Thyroid gland (tissue), 4 donors: ENCODE measurements around the gene LHPP. TPM values are rescaled to one million over a fixed set of nuclear protein-coding genes. Genes with fewer than 3 reads are reported as not detected.

ENCODE experiments used
- DNase-seq, 2 donors: peaks; one replicate each; pipeline ENCODE4 v3.0.0-alpha.2; 2019
- H3K27ac ChIP-seq, 3 donors: fragments of 200-600 bp; sonication (generic); 1 replicate in 2 of 3; 2 replicates in 1 of 3; pipeline ENCODE4 v1.5.1; 2016 to 2019; ENCODE audit warnings: mild to moderate bottlenecking in 1 of 3, moderate library complexity in 1 of 3
- H3K27me3 ChIP-seq: fragments of 200-600 bp; sonication (generic); one replicate; pipeline ENCODE4 v1.5.1; 2019
- H3K36me3 ChIP-seq, 2 donors: fragments of 200-600 bp; sonication (generic); one replicate each; pipeline ENCODE4 v1.5.1; 2016 to 2019
- H3K4me1 ChIP-seq, 2 donors: fragments of 200-600 bp; sonication (generic); one replicate each; pipeline ENCODE4 v1.5.1; 2017 to 2019
- H3K4me3 ChIP-seq, 3 donors: fragments of 200-600 bp; sonication (generic); replicated peaks in 1 of 3; 1 replicate in 2 of 3; 2 replicates in 1 of 3; pipeline ENCODE4 v1.5.1; 2016; ENCODE audit warnings: mild to moderate bottlenecking in 1 of 3
- H3K9me3 ChIP-seq: fragments of 200-600 bp; sonication (generic); one replicate; pipeline ENCODE4 v1.5.1; 2017
- POLR2A ChIP-seq, 2 donors: fragments of 450-650 bp; IDR thresholded peaks; one replicate each; pipeline ENCODE4 v1.6.1; 2017; ENCODE audit warnings: antibody characterized with exemption in 2 of 2, mild to moderate bottlenecking in 2 of 2, moderate library complexity in 1 of 2
- WGBS, 2 donors: methylation state at CpG; one replicate each; pipeline ENCODE4 v1.1.5; 2017; 5-methylcytosine and 5-hydroxymethylcytosine counted together
- intact Hi-C: fragments of 100-400 bp; cut with DNase I; formaldehyde crosslinking; loops from one replicate; pipeline ENCODE4 v1.15.1; 2023
- total RNA-seq, 4 donors: library from RNA; depleted of rRNA; stranded (reverse); fragments of >200 nt; gene quantifications; one replicate each; pipeline ENCODE4 v1.2.3, GENCODE V29; 2016
- TF ChIP-seq, protein P1 (sequence below), 6 experiments: fragments of 200-600 bp in 3 of 6; fragments of 450-650 bp in 3 of 6; sonication (generic) in 3 of 6; IDR thresholded peaks; one replicate each; pipeline ENCODE4 v1.5.1; 2016 to 2019; ENCODE audit warnings: antibody characterized with exemption in 6 of 6, mild to moderate bottlenecking in 2 of 6, inconsistent platforms in 1 of 6, moderate library complexity in 1 of 6

Gene LHPP
- total RNA-seq, 4 donors from 2014 or later: 8.3 to 69.9 (median 48.3) TPM

DNA sequence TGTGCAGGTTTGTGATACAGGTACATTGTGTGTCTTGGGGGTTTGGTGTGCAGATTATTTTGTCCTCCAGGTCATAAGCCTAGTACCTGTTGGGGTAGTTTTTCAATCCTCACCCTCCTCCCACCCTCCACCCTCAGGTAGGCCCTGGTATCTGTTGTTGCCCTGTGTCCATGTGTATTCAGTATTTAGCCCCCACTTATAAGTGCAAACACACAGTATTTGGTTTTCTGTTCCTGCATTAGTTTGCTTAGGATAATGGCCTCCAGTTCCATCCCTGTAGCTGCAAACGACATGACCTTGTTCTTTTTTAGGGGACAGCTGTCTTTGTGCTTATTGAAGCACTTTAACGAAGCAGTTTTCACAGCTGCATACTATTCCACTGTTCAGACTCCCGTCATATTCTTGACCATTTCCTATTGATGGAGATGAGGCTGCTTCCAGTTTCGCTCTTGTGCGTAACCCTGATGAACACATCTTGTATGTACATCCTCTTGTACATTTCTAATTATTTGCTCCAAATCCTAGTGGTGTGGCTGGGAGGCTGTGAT is 47.4 kb downstream of the LHPP start:
- 77 to 93% methylated on average over 5 of the region's 5 CpGs for WGBS, 2 donors
- Histone ChIP-seq H3K9me3 (no peaks in the 10 kb centered on the region), H3K4me1 (peaks cover 3 to 6% of the 10 kb centered on the region in 2 donors), H3K4me3 (no peak overlapping the region), H3K36me3 (no peaks in the 10 kb centered on the region), H3K27ac (no peak overlapping the region), H3K27me3 (no peaks in the 10 kb centered on the region)
- intact Hi-C loops: no loop called here
- TF ChIP-seq, protein P1, sequence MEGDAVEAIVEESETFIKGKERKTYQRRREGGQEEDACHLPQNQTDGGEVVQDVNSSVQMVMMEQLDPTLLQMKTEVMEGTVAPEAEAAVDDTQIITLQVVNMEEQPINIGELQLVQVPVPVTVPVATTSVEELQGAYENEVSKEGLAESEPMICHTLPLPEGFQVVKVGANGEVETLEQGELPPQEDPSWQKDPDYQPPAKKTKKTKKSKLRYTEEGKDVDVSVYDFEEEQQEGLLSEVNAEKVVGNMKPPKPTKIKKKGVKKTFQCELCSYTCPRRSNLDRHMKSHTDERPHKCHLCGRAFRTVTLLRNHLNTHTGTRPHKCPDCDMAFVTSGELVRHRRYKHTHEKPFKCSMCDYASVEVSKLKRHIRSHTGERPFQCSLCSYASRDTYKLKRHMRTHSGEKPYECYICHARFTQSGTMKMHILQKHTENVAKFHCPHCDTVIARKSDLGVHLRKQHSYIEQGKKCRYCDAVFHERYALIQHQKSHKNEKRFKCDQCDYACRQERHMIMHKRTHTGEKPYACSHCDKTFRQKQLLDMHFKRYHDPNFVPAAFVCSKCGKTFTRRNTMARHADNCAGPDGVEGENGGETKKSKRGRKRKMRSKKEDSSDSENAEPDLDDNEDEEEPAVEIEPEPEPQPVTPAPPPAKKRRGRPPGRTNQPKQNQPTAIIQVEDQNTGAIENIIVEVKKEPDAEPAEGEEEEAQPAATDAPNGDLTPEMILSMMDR (IDR thresholded peaks at IDR 0.05): no peak
- no peak for TF ChIP-seq POLR2A (IDR thresholded peaks at IDR 0.05)
- no peak for DNase-seq

DNA sequence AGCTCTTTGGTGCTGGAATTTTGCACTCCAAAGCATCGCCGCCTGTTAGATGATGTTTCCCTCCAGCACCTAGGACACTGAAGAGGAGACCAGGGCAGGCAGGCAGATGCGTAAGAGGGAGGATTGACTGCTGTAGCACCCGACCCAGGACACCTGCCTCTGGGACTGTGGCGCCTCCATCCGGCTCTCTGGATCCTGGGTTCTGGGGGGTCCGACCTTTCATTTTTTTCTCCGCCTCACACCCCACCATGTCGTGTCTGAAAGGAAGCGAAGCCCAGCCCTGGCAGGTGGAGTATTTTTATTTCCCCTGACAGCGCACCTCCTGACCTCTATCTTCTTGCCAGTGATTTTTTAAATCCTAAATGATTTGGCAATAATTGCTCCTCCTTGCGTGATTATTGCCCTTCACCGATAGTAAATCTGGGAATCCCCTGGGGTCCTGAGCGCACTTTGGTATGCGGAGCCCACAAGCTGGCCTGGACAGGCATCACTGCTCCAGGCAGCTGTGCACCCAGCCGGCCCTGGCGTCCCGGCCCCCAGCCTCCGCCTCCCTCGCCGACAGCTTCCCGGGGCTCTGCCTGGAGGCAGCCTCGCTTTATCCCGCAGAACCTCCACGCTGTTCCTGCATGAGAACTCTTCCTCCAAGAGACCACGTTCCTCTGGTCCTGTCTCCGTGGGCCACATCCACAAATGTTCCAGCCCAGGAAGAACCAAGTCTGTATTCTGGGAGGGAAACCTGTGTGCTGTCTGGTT is 48.4 kb downstream of the LHPP start:
- Histone ChIP-seq H3K9me3 (no peaks in the 10 kb centered on the region), H3K4me1 (peaks cover 3 to 6% of the 10 kb centered on the region in 2 donors), H3K4me3 (no peak overlapping the region), H3K27me3 (no peaks in the 10 kb centered on the region), H3K27ac (no peak overlapping the region), H3K36me3 (no peaks in the 10 kb centered on the region)
- intact Hi-C loops: no loop called here
- WGBS, 2 donors: 91 to 95% methylated on average over 21 to 27 of the region's 27 CpGs
- no peak for DNase-seq
- TF ChIP-seq, protein P1 (IDR thresholded peaks at IDR 0.05): no peak
- TF ChIP-seq POLR2A (IDR thresholded peaks at IDR 0.05): no peak

DNA sequence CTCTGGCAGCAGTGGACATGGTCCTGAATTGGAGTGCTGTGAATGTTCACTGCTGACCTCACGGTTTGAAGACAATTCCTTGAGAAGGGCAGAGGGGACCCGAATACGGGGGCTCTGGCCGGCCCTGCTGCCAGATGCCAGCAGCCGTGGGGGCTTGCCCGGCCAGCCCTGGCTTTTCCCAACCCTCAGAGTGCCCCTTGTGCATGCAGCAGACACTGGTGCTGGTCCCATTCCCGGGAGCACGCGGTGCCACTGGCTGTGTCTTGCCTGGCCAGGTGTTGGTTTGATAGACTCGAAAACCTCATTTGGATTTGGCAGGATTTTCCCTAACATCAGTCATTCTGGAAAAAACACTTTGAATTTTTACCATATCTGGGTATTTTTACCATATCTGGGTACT is 49.1 kb downstream of the LHPP start:
- no peak overlapping the region for H3K27ac ChIP-seq
- no peaks in the 10 kb centered on the region for H3K9me3 ChIP-seq
- TF ChIP-seq POLR2A (IDR thresholded peaks at IDR 0.05): no peak
- TF ChIP-seq, protein P1 (IDR thresholded peaks at IDR 0.05): no peak
- no peaks in the 10 kb centered on the region for H3K27me3 ChIP-seq
- intact Hi-C loops: no loop called here
- no peak for DNase-seq
- 94 to 96% methylated on average over 7 to 10 of the region's 10 CpGs for WGBS, 2 donors
- H3K4me1 ChIP-seq: peaks cover 0 to 6% of the 10 kb centered on the region in 2 donors
- no peak overlapping the region for H3K4me3 ChIP-seq
- H3K36me3 ChIP-seq: no peaks in the 10 kb centered on the region

DNA sequence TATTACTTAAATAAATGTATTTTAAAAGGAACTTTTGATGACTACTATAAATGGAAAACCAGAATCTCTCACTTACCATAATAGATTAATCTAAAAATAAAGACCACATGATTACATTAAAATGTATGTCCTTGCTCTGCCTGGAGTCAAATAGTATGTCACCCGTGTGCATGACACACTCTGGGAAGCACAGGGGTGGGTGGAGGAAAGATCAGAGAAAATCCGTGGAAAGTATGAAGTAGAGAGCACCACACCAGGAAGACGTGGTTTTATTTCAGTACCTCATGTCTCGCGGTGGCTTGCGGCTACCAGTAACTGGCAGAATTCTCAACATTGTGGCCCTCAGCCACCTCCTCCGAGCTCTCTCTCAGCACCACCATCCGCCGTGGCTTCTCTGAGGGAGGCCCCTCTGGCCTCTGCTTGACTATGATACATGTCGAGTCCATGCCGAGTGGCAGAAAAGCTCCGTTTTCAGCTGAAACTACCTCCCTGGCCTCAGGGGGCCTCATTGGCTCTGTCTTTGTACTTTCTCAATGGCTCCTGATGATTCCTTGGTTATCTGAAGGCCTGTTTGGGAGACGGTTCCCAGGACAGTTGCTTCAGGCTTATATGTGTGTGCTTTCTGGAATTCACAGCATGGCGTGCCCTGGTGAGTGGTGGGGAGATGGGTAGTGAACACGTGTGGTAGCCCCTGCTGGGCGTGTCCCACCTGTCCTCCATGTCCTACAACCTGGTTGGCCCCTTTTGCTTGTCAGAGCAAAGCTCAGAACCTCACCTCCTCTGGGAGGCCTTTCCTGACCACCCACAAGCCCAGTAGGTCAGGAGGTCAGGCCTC is 49.8 kb downstream of the LHPP start:
- 85 to 91% methylated on average over 16 of the region's 16 CpGs for WGBS, 2 donors
- no peak for TF ChIP-seq POLR2A (IDR thresholded peaks at IDR 0.05)
- TF ChIP-seq, protein P1 (IDR thresholded peaks at IDR 0.05): no peak
- intact Hi-C loops: no loop called here
- no peak overlapping the region for H3K4me3 ChIP-seq
- no peaks in the 10 kb centered on the region for H3K36me3 ChIP-seq
- H3K27ac ChIP-seq: no peak overlapping the region
- peaks cover 0 to 6% of the 10 kb centered on the region in 2 donors for H3K4me1 ChIP-seq
- DNase-seq: no peak
- H3K27me3 ChIP-seq: no peaks in the 10 kb centered on the region
- H3K9me3 ChIP-seq: no peaks in the 10 kb centered on the region
